Body of pancreas (tissue), 4 donors: ENCODE results near the gene FOXN4. TPM values are rescaled to one million over a fixed set of nuclear protein-coding genes. Genes with fewer than 3 reads are reported as not detected.

Source experiments
- ATAC-seq: fragments of 150-250 bp; one replicate; pipeline ENCODE4 v1.9.1; 2016
- DNase-seq, 4 donors: peaks; one replicate each; pipeline ENCODE4 v3.0.0-alpha.2; 2019
- H3K27ac ChIP-seq, 4 donors: fragments of 200-600 bp; sonication (generic); 1 replicate in 3 of 4; 2 replicates in 1 of 4; pipeline versions ENCODE4 v1.5.1 to v1.6.1; 2016 to 2019; ENCODE audit warnings: mild to moderate bottlenecking in 1 of 4, mixed read lengths in 1 of 4, moderate library complexity in 1 of 4
- H3K27me3 ChIP-seq, 2 donors: fragments of 200-600 bp; sonication (generic); one replicate each; pipeline ENCODE4 v1.6.0; 2016; ENCODE audit warnings: mild to moderate bottlenecking in 1 of 2
- H3K36me3 ChIP-seq, 2 donors: fragments of 200-600 bp; sonication (generic); replicated peaks in 1 of 2; 2 replicates each; pipeline ENCODE4 v1.5.1; 2016; ENCODE audit warnings: low read depth in 2 of 2; ENCODE audit not compliant: insufficient read depth in 1 of 2
- H3K4me1 ChIP-seq: fragments of 200-600 bp; sonication (generic); one replicate; pipeline ENCODE4 v1.6.0; 2016
- H3K4me3 ChIP-seq, 2 donors: fragments of 200-600 bp; sonication (generic); 1 replicate in 1 of 2; 2 replicates in 1 of 2; pipeline ENCODE4 v1.5.1; 2016 to 2019
- H3K9me3 ChIP-seq, 3 donors: fragments of 200-600 bp; sonication (generic); 1 replicate in 2 of 3; 2 replicates in 1 of 3; pipeline ENCODE4 v1.5.1; 2016
- CTCF ChIP-seq, 7 experiments: fragments of 450-650 bp in 4 of 7; fragments of 200-600 bp in 3 of 7; sonication (generic) in 3 of 7; IDR thresholded peaks; one replicate each; pipeline ENCODE4 v1.5.1; 2016 to 2019; ENCODE audit warnings: antibody characterized with exemption in 7 of 7
- POLR2A ChIP-seq, 3 donors: fragments of 450-650 bp; IDR thresholded peaks; one replicate each; pipeline ENCODE4 v1.6.1; 2016; ENCODE audit warnings: antibody characterized with exemption in 3 of 3, mild to moderate bottlenecking in 2 of 3
- WGBS, 2 donors: methylation state at CpG; one replicate each; pipeline ENCODE4 v1.1.5; 2017; 5-methylcytosine and 5-hydroxymethylcytosine counted together
- intact Hi-C: fragments of 100-400 bp; cut with DNase I; formaldehyde crosslinking; loops from one replicate; pipeline ENCODE4 v1.15.1; 2023
- total RNA-seq, 2 donors: library from RNA; depleted of rRNA; stranded (reverse); fragments of >200 nt; gene quantifications; one replicate each; pipeline ENCODE4 v1.1.0, GENCODE V29; 2016

FOXN4 gene
- total RNA-seq, 2 donors from 2014 or later: not detected

GRCh38 chr12:109286652-109287051, 22.4 kb downstream of the FOXN4 start:
- intact Hi-C loops: no loop called here
- TF ChIP-seq POLR2A (IDR thresholded peaks at IDR 0.05) (no peak), CTCF (IDR thresholded peaks at IDR 0.05) (no peak)
- no peak overlapping the region for H3K27ac ChIP-seq
- DNase-seq (no peak), ATAC-seq (no peak)
- no peak overlapping the region for H3K4me3 ChIP-seq
- H3K27me3 ChIP-seq: no peaks in the 10 kb centered on the region
- H3K36me3 ChIP-seq: no peaks in the 10 kb centered on the region
- no peaks in the 10 kb centered on the region for H3K4me1 ChIP-seq
- no peaks in the 10 kb centered on the region for H3K9me3 ChIP-seq
- WGBS, 2 donors: 83% methylated on average over 2 to 4 of the region's 4 CpGs

- H3K4me1 ChIP-seq: no peaks in the 10 kb centered on the region
- H3K27me3 ChIP-seq: no peaks in the 10 kb centered on the region
- DNase-seq: no peak
- H3K27ac ChIP-seq: no peak overlapping the region
- no peaks in the 10 kb centered on the region for H3K9me3 ChIP-seq
- intact Hi-C loops: no loop called here
- ATAC-seq: no peak
- no peaks in the 10 kb centered on the region for H3K36me3 ChIP-seq
- no peak for TF ChIP-seq POLR2A (IDR thresholded peaks at IDR 0.05)
- TF ChIP-seq CTCF (IDR thresholded peaks at IDR 0.05): no peak
- no peak overlapping the region for H3K4me3 ChIP-seq
Observed at GRCh38 chr12:109286252-109286651, 22.8 kb downstream of the FOXN4 start.

GRCh38 chr12:109284392-109284791, 24.7 kb downstream of the FOXN4 start:
- DNase-seq (no peak), ATAC-seq (no peak)
- 85 to 100% methylated on average over 5 to 20 of the region's 20 CpGs for WGBS, 2 donors
- no peaks in the 10 kb centered on the region for H3K9me3 ChIP-seq
- H3K27ac ChIP-seq: no peak overlapping the region
- H3K4me3 ChIP-seq: no peak overlapping the region
- H3K36me3 ChIP-seq: no peaks in the 10 kb centered on the region
- TF ChIP-seq POLR2A (IDR thresholded peaks at IDR 0.05): no peak
- TF ChIP-seq CTCF (IDR thresholded peaks at IDR 0.05): no peak
- intact Hi-C loops: no loop called here
- no peaks in the 10 kb centered on the region for H3K27me3 ChIP-seq
- H3K4me1 ChIP-seq: no peaks in the 10 kb centered on the region

GRCh38 chr12:109281452-109281851, 27.6 kb downstream of the FOXN4 start:
- intact Hi-C loops: no loop called here
- Histone ChIP-seq H3K4me3 (no peak overlapping the region), H3K36me3 (no peaks in the 10 kb centered on the region), H3K4me1 (no peaks in the 10 kb centered on the region), H3K9me3 (no peaks in the 10 kb centered on the region), H3K27me3 (no peaks in the 10 kb centered on the region), H3K27ac (no peak overlapping the region)
- 78 to 87% methylated on average over 7 to 12 of the region's 17 CpGs for WGBS, 2 donors
- TF ChIP-seq POLR2A (IDR thresholded peaks at IDR 0.05) (no peak), CTCF (IDR thresholded peaks at IDR 0.05) (no peak)
- DNase-seq: no peak
- no peak for ATAC-seq

- intact Hi-C loops: loop anchor here (10.0 kb wide), 1 partner anchor 105 kb away; no protein-coding TSS in a partner anchor
- DNase-seq (no peak), ATAC-seq (no peak)
- WGBS, 2 donors: 96 to 100% methylated on average over 5 to 12 of the region's 13 CpGs
- H3K4me3 ChIP-seq: no peak overlapping the region
- TF ChIP-seq CTCF (IDR thresholded peaks at IDR 0.05) (no peak), POLR2A (IDR thresholded peaks at IDR 0.05) (no peak)
- no peak overlapping the region for H3K27ac ChIP-seq
- H3K27me3 ChIP-seq: no peaks in the 10 kb centered on the region
- H3K36me3 ChIP-seq: no peaks in the 10 kb centered on the region
- H3K9me3 ChIP-seq: no peaks in the 10 kb centered on the region
- H3K4me1 ChIP-seq: no peaks in the 10 kb centered on the region
Observed at GRCh38 chr12:109279525-109279924, 29.6 kb downstream of the FOXN4 start.
